ENCODE data around the gene CRYGN.

The CRYGN gene

GRCh38 chr7:151469281-151469680 is 29.3 kb upstream of the CRYGN start:
- no peak for TF ChIP-seq CTCF (conservative IDR thresholded peaks at IDR 0.05; ENCODE audit: low read depth, low read length)
- DNase-seq (ENCODE audit: low read depth) = no peak
- H3K4me3 ChIP-seq (ENCODE audit: low read depth, low read length) = no peak overlapping the region

- DNase-seq (ENCODE audit: low read depth) = no peak
- H3K4me3 ChIP-seq (ENCODE audit: low read depth, low read length) = no peak overlapping the region
- no peak for TF ChIP-seq CTCF (conservative IDR thresholded peaks at IDR 0.05; ENCODE audit: low read depth, low read length)
Measured at GRCh38 chr7:151468217-151469018, 28.5 kb upstream of the CRYGN start.

- no peak for TF ChIP-seq CTCF (conservative IDR thresholded peaks at IDR 0.05; ENCODE audit: low read depth, low read length)
- DNase-seq (ENCODE audit: low read depth) = no peak
- no peak overlapping the region for H3K4me3 ChIP-seq (ENCODE audit: low read depth, low read length)
Measured at GRCh38 chr7:151465169-151465568, 25.2 kb upstream of the CRYGN start.

- H3K4me3 ChIP-seq (ENCODE audit: low read depth, low read length) = no peak overlapping the region
- DNase-seq (ENCODE audit: low read depth) = no peak
- no peak for TF ChIP-seq CTCF (conservative IDR thresholded peaks at IDR 0.05; ENCODE audit: low read depth, low read length)
Measured at GRCh38 chr7:151462306-151462779, 22.4 kb upstream of the CRYGN start.

GRCh38 chr7:151461942-151462230 is 21.9 kb upstream of the CRYGN start:
- H3K4me3 ChIP-seq (ENCODE audit: low read depth, low read length) = no peak overlapping the region
- DNase-seq (ENCODE audit: low read depth) = no peak
- TF ChIP-seq CTCF (conservative IDR thresholded peaks at IDR 0.05; ENCODE audit: low read depth, low read length) = no peak

- no peak for DNase-seq (ENCODE audit: low read depth)
- H3K4me3 ChIP-seq (ENCODE audit: low read depth, low read length) = no peak overlapping the region
- no peak for TF ChIP-seq CTCF (conservative IDR thresholded peaks at IDR 0.05; ENCODE audit: low read depth, low read length)
Measured at GRCh38 chr7:151461096-151461941, 21.4 kb upstream of the CRYGN start.

Measured in choroid plexus epithelial cell (primary cell).